HG03066 (cell line): ENCODE measurements around the gene BCAS3.
"Not testable (repeated sequence)": the region's sequence is repeated elsewhere in the genome, so short reads cannot be mapped to it uniquely, and the experiment has no call there.

Source experiments
- ATAC-seq: cut with Tn5 transposase; IDR thresholded peaks from one replicate; pipeline ENCODE4 v1.9.1; 2021; ENCODE audit warnings: low read depth; ENCODE audit not compliant: unreplicated experiment

The BCAS3 gene

GRCh38 chr17:60862482-60862881, 184.8 kb downstream of the BCAS3 start:
- ATAC-seq: no peak

- no peak for ATAC-seq
These were observed 186.4 kb downstream of the BCAS3 start for GRCh38 chr17:60863892-60864707.

GRCh38 chr17:60864708-60865005, 187.0 kb downstream of the BCAS3 start:
- ATAC-seq: no peak

GRCh38 chr17:60874772-60875171, 197.1 kb downstream of the BCAS3 start:
- no peak for ATAC-seq

GRCh38 chr17:60886731-60887613, 209.3 kb downstream of the BCAS3 start:
- ATAC-seq: not testable (repeated sequence)

- ATAC-seq: no peak
These were observed 210.0 kb downstream of the BCAS3 start for GRCh38 chr17:60887614-60888028.

GRCh38 chr17:60888812-60889709, 211.4 kb downstream of the BCAS3 start:
- no peak for ATAC-seq

GRCh38 chr17:60891149-60891548, 213.5 kb downstream of the BCAS3 start:
- ATAC-seq: no peak

- ATAC-seq: no peak
These were observed 215.8 kb downstream of the BCAS3 start for GRCh38 chr17:60893475-60893874.

- ATAC-seq: no peak
These were observed 219.3 kb downstream of the BCAS3 start for GRCh38 chr17:60896996-60897395.

- ATAC-seq: no peak
These were observed 221.5 kb downstream of the BCAS3 start for GRCh38 chr17:60899115-60899514.

GRCh38 chr17:60900688-60901087, 223.0 kb downstream of the BCAS3 start:
- ATAC-seq: no peak

GRCh38 chr17:60901242-60901641, 223.6 kb downstream of the BCAS3 start:
- no peak for ATAC-seq

- ATAC-seq: no peak
These were observed 224.2 kb downstream of the BCAS3 start for GRCh38 chr17:60901806-60902205.

GRCh38 chr17:60902399-60902798, 224.7 kb downstream of the BCAS3 start:
- no peak for ATAC-seq

- no peak for ATAC-seq
These were observed 226.9 kb downstream of the BCAS3 start for GRCh38 chr17:60904582-60904981.

GRCh38 chr17:60905709-60906108, 228.1 kb downstream of the BCAS3 start:
- ATAC-seq: no peak

- no peak for ATAC-seq
These were observed 230.7 kb downstream of the BCAS3 start for GRCh38 chr17:60908324-60908723.

GRCh38 chr17:60909405-60909804, 231.8 kb downstream of the BCAS3 start:
- ATAC-seq: no peak

GRCh38 chr17:60910415-60910814, 232.8 kb downstream of the BCAS3 start:
- ATAC-seq: no peak

- no peak for ATAC-seq
These were observed 236.4 kb downstream of the BCAS3 start for GRCh38 chr17:60914078-60914477.
